SU-DHL-6 (cell line): Measurements from ENCODE around the gene WDFY1.
A peak's percentile ranks its signal among the peaks of the same experiment; 100 is the strongest.

Experiments used
- H2AFZ ChIP-seq: fragments of 200-600 bp; sonication (generic); 2 replicates; pipeline ENCODE4 v1.6.1; 2014; ENCODE audit warnings: low read depth, mild to moderate bottlenecking, moderate library complexity, mixed read lengths, antibody characterized with exemption, low read length; ENCODE audit not compliant: severe bottlenecking
- H3F3A ChIP-seq: fragments of 200-600 bp; shearing (Covaris generic); 2 replicates; pipeline ENCODE4 v1.6.0; 2016; ENCODE audit warnings: antibody characterized with exemption, mild to moderate bottlenecking; ENCODE audit not compliant: insufficient read depth
- H3K27ac ChIP-seq: fragments of 200-600 bp; sonication (generic); 2 replicates; pipeline ENCODE4 v1.5.1; 2016; ENCODE audit warnings: low read depth, mild to moderate bottlenecking, low read length, moderate library complexity, mixed read lengths
- H3K27me3 ChIP-seq: fragments of 200-600 bp; sonication (generic), shearing (Covaris generic); 2 replicates; pipeline ENCODE4 v1.6.0; 2014; ENCODE audit warnings: mild to moderate bottlenecking, low read length
- H3K36me3 ChIP-seq: fragments of 200-600 bp; sonication (generic); 2 replicates; pipeline ENCODE4 v1.6.1; 2014; ENCODE audit warnings: mild to moderate bottlenecking, low read length, mixed read lengths
- H3K4me2 ChIP-seq: fragments of 300-600, 200-600 bp; shearing (Covaris generic), sonication (generic); 2 replicates; pipeline ENCODE4 v1.6.0; 2014; ENCODE audit warnings: low read length, low read depth, mild to moderate bottlenecking; ENCODE audit not compliant: poor library complexity, severe bottlenecking
- H3K4me3 ChIP-seq: fragments of 200-600 bp; sonication (generic); 2 replicates; pipeline ENCODE4 v1.5.1; 2014; ENCODE audit warnings: antibody characterized with exemption, low read length, mild to moderate bottlenecking, mixed read lengths; ENCODE audit not compliant: insufficient read depth, poor library complexity, severe bottlenecking
- H3K79me2 ChIP-seq: fragments of 200-600 bp; sonication (generic); 2 replicates; pipeline ENCODE4 v1.6.1; 2014; ENCODE audit warnings: mild to moderate bottlenecking, low read length, moderate library complexity; ENCODE audit not compliant: insufficient read depth
- H3K9ac ChIP-seq: fragments of 200-600 bp; sonication (generic); 2 replicates; pipeline ENCODE4 v1.7.0; 2014; ENCODE audit warnings: mild to moderate bottlenecking, low read length
- H3K9me2 ChIP-seq: fragments of 200-600 bp; sonication (generic); replicated peaks from 2 replicates; pipeline ENCODE4 v1.6.1; 2014; ENCODE audit warnings: low read length; ENCODE audit not compliant: insufficient read depth
- H3K9me3 ChIP-seq: fragments of 200-600 bp; sonication (generic); 2 replicates; pipeline ENCODE4 v1.6.1; 2014; ENCODE audit warnings: low read length, mixed read lengths; ENCODE audit not compliant: insufficient read depth
- H4K20me1 ChIP-seq: fragments of 200-600 bp; sonication (generic); 2 replicates; pipeline ENCODE4 v1.6.1; 2014; ENCODE audit warnings: low read depth, mild to moderate bottlenecking, antibody characterized with exemption, low read length, moderate library complexity, mixed read lengths
- EZH2phosphoT487 ChIP-seq: fragments of 200-600 bp; sonication (generic), shearing (Covaris generic); conservative IDR thresholded peaks from 2 replicates; pipeline ENCODE4 v1.6.1; 2018; ENCODE audit warnings: mild to moderate bottlenecking, antibody characterized with exemption, low read length, moderate library complexity, mixed read lengths
- TF ChIP-seq, protein P1 (sequence below): fragments of 200-600 bp; sonication (generic); IDR thresholded peaks from one replicate; pipeline ENCODE4 v1.5.1; 2017; ENCODE audit warnings: antibody characterized with exemption, mild to moderate bottlenecking, low read length, moderate library complexity; ENCODE audit not compliant: insufficient read depth, poor library complexity, severe bottlenecking

The WDFY1 gene

DNA sequence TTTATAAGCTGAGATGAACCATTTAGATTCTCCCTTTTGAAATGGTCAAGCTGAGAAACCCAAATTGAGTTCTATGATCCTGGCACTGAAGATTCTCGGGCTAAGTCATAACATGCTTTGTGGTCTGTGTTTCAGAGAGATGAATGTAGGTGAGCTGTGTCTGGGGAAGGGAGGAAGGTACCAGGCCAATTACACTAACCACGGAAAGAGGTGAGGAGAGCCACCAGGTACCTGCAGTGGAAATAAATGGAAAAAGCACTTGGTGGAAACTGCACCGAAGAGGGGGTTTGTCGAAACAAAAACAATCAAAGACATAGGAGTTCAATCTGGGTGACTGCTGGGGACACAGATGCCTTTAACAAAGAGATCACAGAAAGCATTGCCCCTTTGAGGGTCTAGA is 11.2 kb upstream of the WDFY1 start:
- Histone ChIP-seq H2AFZ (no peak overlapping the region), H3K36me3 (peaks cover 15% of the 10 kb centered on the region), H3K27ac (no peak overlapping the region), H3K9me3 (no peaks in the 10 kb centered on the region), H4K20me1 (peaks cover 13% of the 10 kb centered on the region), H3K4me3 (no peak overlapping the region), H3K27me3 (no peaks in the 10 kb centered on the region), H3K9me2 (no peaks in the 10 kb centered on the region), H3K4me2 (peak overlapping the region; percentile 96), H3K79me2 (peaks cover 41% of the 10 kb centered on the region), H3F3A (no peaks in the 10 kb centered on the region; the same call in 1 of the 2 replicates), H3K9ac (0 out of 2 replicates have a peak overlapping the region, but pooled peaks have one; percentile 92)
- no peak for TF ChIP-seq EZH2phosphoT487
- TF ChIP-seq, protein P1, sequence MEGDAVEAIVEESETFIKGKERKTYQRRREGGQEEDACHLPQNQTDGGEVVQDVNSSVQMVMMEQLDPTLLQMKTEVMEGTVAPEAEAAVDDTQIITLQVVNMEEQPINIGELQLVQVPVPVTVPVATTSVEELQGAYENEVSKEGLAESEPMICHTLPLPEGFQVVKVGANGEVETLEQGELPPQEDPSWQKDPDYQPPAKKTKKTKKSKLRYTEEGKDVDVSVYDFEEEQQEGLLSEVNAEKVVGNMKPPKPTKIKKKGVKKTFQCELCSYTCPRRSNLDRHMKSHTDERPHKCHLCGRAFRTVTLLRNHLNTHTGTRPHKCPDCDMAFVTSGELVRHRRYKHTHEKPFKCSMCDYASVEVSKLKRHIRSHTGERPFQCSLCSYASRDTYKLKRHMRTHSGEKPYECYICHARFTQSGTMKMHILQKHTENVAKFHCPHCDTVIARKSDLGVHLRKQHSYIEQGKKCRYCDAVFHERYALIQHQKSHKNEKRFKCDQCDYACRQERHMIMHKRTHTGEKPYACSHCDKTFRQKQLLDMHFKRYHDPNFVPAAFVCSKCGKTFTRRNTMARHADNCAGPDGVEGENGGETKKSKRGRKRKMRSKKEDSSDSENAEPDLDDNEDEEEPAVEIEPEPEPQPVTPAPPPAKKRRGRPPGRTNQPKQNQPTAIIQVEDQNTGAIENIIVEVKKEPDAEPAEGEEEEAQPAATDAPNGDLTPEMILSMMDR, result no peak

DNA sequence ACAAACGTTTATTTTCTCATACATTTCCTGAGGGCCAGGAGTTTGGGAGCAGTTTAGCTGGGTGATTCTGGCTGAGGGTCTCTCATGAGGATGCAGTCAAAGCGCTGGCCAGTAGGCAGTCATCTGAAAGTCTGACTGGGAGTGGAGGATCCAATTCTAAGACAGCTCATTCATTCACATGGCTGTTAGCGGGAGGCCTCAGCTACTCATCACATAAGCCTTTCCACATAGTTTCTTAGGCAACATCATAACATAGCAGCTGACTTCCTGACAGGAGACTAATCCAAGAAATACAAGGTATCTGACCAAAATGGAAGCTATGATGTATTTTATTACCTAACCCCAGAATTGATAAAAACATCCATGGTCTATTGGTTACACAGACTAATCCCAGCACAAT is 9.3 kb upstream of the WDFY1 start:
- no peak overlapping the region for H3K9ac ChIP-seq
- TF ChIP-seq, protein P1, result no peak
- TF ChIP-seq EZH2phosphoT487, result no peak
- H3K4me2 ChIP-seq, result no peak overlapping the region
- peaks cover 12% of the 10 kb centered on the region for H4K20me1 ChIP-seq
- H3K27me3 ChIP-seq, result no peaks in the 10 kb centered on the region
- no peak overlapping the region for H3K4me3 ChIP-seq
- no peaks in the 10 kb centered on the region; the same call in 1 of the 2 replicates for H3F3A ChIP-seq
- H2AFZ ChIP-seq, result no peak overlapping the region
- no peaks in the 10 kb centered on the region for H3K9me2 ChIP-seq
- H3K27ac ChIP-seq, result no peak overlapping the region
- no peaks in the 10 kb centered on the region for H3K9me3 ChIP-seq
- H3K36me3 ChIP-seq, result no peaks in the 10 kb centered on the region
- peaks cover 22% of the 10 kb centered on the region for H3K79me2 ChIP-seq

DNA sequence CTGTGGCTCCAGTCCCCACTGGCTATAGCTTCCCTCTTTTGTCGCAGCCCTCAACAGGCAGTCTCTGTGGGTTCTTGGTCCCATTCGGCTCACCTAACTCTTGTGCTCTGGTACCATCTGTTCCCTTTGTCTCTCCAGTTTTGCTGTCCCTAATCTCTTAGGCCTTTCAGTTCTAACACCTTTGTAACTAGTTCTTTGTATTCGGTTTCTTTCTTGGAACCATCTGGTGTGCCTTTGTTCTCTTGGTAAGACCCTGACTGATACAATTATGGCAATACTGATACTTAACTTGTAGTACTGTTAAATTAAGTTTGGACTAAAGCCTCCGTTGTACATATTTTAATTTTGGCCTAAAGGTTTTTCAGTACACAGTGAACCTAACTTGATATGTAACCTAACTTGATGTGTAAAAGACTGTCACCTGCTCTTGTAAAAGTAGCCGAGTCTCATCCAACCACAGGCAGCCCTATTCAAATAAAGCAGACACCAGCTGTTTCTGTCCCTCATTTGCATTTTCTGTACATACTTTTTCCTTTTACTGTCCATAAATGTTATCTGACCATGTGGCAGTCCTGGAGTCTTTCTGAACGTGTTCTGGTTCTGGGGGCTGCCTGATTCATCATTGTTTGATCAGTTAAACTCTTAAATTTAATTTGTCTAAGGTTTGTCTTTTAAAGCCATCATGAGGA is 7.3 kb upstream of the WDFY1 start:
- Histone ChIP-seq H3K27me3 (no peaks in the 10 kb centered on the region), H3K4me2 (peak overlapping the region; percentile 46), H3K9ac (peak overlapping the region; percentile 15; the same call in 1 of the 2 replicates), H3K79me2 (peaks cover 2% of the 10 kb centered on the region), H3F3A (no peaks in the 10 kb centered on the region; the same call in 1 of the 2 replicates), H3K27ac (peak overlapping the region; percentile 30; the same call in 1 of the 2 replicates), H2AFZ (peak overlapping the region; percentile 96), H3K9me2 (no peaks in the 10 kb centered on the region), H4K20me1 (no peaks in the 10 kb centered on the region), H3K9me3 (no peaks in the 10 kb centered on the region), H3K36me3 (no peaks in the 10 kb centered on the region), H3K4me3 (peak overlapping the region; percentile 39)
- TF ChIP-seq, protein P1, result no peak
